A673 (cell line): ENCODE results near the gene HSD11B1L. TPM values are rescaled to one million over a fixed set of nuclear protein-coding genes. Genes with fewer than 3 reads are reported as not detected.

Experiments used
- BruUV-seq: library from RNA; stranded (reverse); fragments of 400-500 nt; replicated peaks from 2 replicates; lab custom pipeline; 2021; lab: Mats Ljungman, UMichigan
- CTCF ChIA-PET: fragments of 300-600 bp; sonication (Branson Sonifier 250); formaldehyde crosslinking; loops from one replicate; lab custom pipeline; 2022; ENCODE audit warnings: antibody characterized with exemption; lab: Charles Lee
- POLR2A ChIA-PET: fragments of 300-600 bp; sonication (Branson Sonifier 250); formaldehyde crosslinking; loops from one replicate; lab custom pipeline; 2022; ENCODE audit warnings: antibody characterized with exemption; ENCODE audit not compliant: low non-redundant PET; lab: Charles Lee
- DNase-seq: peaks from one replicate; pipeline ENCODE4 v3.0.0-alpha.2; 2015; ENCODE audit warnings: low spot score
- H3K27ac ChIP-seq: fragments of 200-600 bp; sonication (generic); 2 replicates; pipeline ENCODE4 v1.5.1; 2016; ENCODE audit warnings: mixed run types, low read depth, mild to moderate bottlenecking, mixed read lengths, antibody characterized with exemption, low read length; ENCODE audit not compliant: poor library complexity, severe bottlenecking
- H3K27me3 ChIP-seq: fragments of 200-600 bp; sonication (generic); replicated peaks from 2 replicates; pipeline ENCODE4 v1.6.1; 2017; ENCODE audit warnings: mixed run types, low read depth, mild to moderate bottlenecking, mixed read lengths, antibody characterized with exemption, low read length; ENCODE audit not compliant: insufficient read depth, poor library complexity
- H3K36me3 ChIP-seq: fragments of 200-600 bp; sonication (generic); 2 replicates; pipeline ENCODE4 v1.6.1; 2016; ENCODE audit warnings: mixed run types, mild to moderate bottlenecking, mixed read lengths, antibody characterized with exemption, low read length; ENCODE audit not compliant: insufficient read depth, poor library complexity, severe bottlenecking
- H3K4me1 ChIP-seq: fragments of 200-600 bp; sonication (generic); 2 replicates; pipeline ENCODE4 v1.6.1; 2017; ENCODE audit warnings: mixed run types, mild to moderate bottlenecking, mixed read lengths, antibody characterized with exemption, low read length; ENCODE audit not compliant: insufficient read depth, poor library complexity, severe bottlenecking
- H3K4me3 ChIP-seq: fragments of 200-600 bp; sonication (generic); 2 replicates; pipeline ENCODE4 v1.5.1; 2016; ENCODE audit warnings: low read depth, mixed run types, mild to moderate bottlenecking, mixed read lengths, low read length; ENCODE audit not compliant: poor library complexity, severe bottlenecking
- H3K9me3 ChIP-seq: fragments of 200-600 bp; sonication (generic); 2 replicates; pipeline ENCODE4 v1.6.1; 2016; ENCODE audit warnings: mixed run types, low read depth, mild to moderate bottlenecking, mixed read lengths, antibody characterized with exemption, low read length; ENCODE audit not compliant: poor library complexity, severe bottlenecking
- CTCF ChIP-seq: fragments of 300-800, 200-600 bp; sonication (generic); conservative IDR thresholded peaks from 2 replicates; pipeline ENCODE4 v1.5.1; 2017; ENCODE audit warnings: low read depth, mild to moderate bottlenecking, antibody characterized with exemption, low read length, moderate library complexity, mixed read lengths
- EZH2 ChIP-seq: fragments of 200-600 bp; sonication (generic); IDR thresholded peaks from 2 replicates; pipeline ENCODE4 v1.6.1; 2017; ENCODE audit warnings: borderline replicate concordance, low read depth, mild to moderate bottlenecking, mixed read lengths, antibody characterized with exemption, low read length; ENCODE audit not compliant: poor library complexity, severe bottlenecking
- intact Hi-C: fragments of 100-400 bp; cut with micrococcal nuclease; formaldehyde crosslinking; loops from one replicate; pipeline ENCODE4 v1.10.0; 2022; ENCODE audit not compliant: unreplicated experiment
- total RNA-seq: library from RNA; stranded (reverse); gene quantifications from 2 replicates; pipeline ENCODE4 v1.2.3, GENCODE V29; 2021

The HSD11B1L gene
- total RNA-seq, 1 experiment from 2014 or later: 5.7 TPM

GRCh38 chr19:5682107-5682482, 1.3 kb downstream of the HSD11B1L start:
- Histone ChIP-seq H3K9me3 (no peaks in the 10 kb centered on the region), H3K27me3 (no peaks in the 10 kb centered on the region), H3K4me1 (no peaks in the 10 kb centered on the region), H3K27ac (no peak overlapping the region), H3K36me3 (no peaks in the 10 kb centered on the region), H3K4me3 (no peak overlapping the region)
- DNase-seq: no peak
- POLR2A ChIA-PET: interaction anchor here (0.7 kb wide), 1 partner anchor 107 kb away, joined by 3 read pairs; no protein-coding TSS in a partner anchor
- CTCF ChIA-PET: no interaction called here
- BruUV-seq: no TSS peak
- intact Hi-C loops: no loop called here
- TF ChIP-seq EZH2: no peak
- no peak for TF ChIP-seq CTCF

- intact Hi-C loops: no loop called here
- TF ChIP-seq EZH2: no peak
- no peak for TF ChIP-seq CTCF
- H3K36me3 ChIP-seq: no peaks in the 10 kb centered on the region
- no peak overlapping the region for H3K4me3 ChIP-seq
- H3K4me1 ChIP-seq: no peaks in the 10 kb centered on the region
- CTCF ChIA-PET: no interaction called here
- H3K27me3 ChIP-seq: no peaks in the 10 kb centered on the region
- POLR2A ChIA-PET: interaction anchor here (0.5 to 0.7 kb wide), 3 partner anchors 35 to 60 kb away, joined by 7 to 20 read pairs (median 16); partner anchors contain the start of genes CATSPERD and LONP1
- no peaks in the 10 kb centered on the region for H3K9me3 ChIP-seq
- no TSS peak for BruUV-seq
- no peak overlapping the region for H3K27ac ChIP-seq
- DNase-seq: no peak
These were observed 2.5 kb downstream of the HSD11B1L start for GRCh38 chr19:5683177-5683886.

DNA sequence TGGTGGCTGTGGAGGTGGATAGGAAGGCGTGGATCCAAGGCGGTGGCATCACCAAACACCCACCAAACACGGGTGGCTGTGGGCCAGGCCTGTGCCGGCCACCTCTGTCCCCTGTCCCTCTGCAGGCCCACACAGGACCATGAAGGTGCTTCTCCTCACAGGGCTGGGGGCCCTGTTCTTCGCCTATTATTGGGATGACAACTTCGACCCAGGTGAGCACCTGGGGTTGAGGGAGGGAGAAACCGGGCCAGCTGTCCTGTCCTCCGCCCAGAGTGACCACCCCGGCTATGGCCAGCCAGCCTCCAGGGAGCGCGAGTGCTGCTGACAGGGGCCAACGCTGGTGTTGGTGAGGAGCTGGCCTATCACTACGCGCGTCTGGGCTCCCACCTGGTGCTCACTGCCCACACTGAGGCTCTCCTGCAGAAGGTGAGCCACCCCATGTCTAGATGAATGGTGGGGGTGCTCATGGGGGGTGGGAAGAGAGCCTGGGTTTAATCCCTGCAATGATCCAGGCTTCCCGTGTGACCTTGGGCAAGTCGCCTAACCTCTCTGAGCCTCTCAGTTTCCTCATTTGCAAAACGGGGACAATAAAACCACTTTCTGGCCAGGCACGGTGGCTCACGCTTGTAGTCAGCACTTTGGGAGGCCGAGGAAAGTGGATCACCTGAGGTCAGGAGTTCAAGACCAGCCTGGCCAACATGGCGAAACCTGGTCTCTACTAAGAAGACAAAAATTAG, 4.0 kb downstream of the HSD11B1L start:
- Histone ChIP-seq H3K4me1 (no peaks in the 10 kb centered on the region), H3K27me3 (no peaks in the 10 kb centered on the region), H3K27ac (no peak overlapping the region), H3K4me3 (no peak overlapping the region), H3K36me3 (no peaks in the 10 kb centered on the region), H3K9me3 (no peaks in the 10 kb centered on the region)
- intact Hi-C loops: no loop called here
- POLR2A ChIA-PET: no interaction called here
- CTCF ChIA-PET: interaction anchor here (0.7 kb wide), 1 partner anchor 21 kb away, joined by 4 read pairs; no protein-coding TSS in a partner anchor
- BruUV-seq: no TSS peak
- no peak for DNase-seq
- no peak for TF ChIP-seq CTCF
- TF ChIP-seq EZH2: no peak
